Caco-2 (cell line): Measurements from ENCODE around the gene STX8. TPM values are rescaled to one million over a fixed set of nuclear protein-coding genes. Genes with fewer than 3 reads are reported as not detected.
"Not testable (repeated sequence)": the region's sequence is repeated elsewhere in the genome, so short reads cannot be mapped to it uniquely, and the experiment has no call there.

Experiments
- BruUV-seq: library from RNA; stranded (reverse); fragments of 400-500 nt; replicated peaks from 2 replicates; lab custom pipeline; 2021; lab: Mats Ljungman, UMichigan
- CTCF ChIA-PET: fragments of 300-600 bp; sonication (Branson Sonifier 250); formaldehyde crosslinking; loops from one replicate; lab custom pipeline; 2022; ENCODE audit warnings: antibody characterized with exemption; lab: Charles Lee
- POLR2A ChIA-PET: fragments of 300-600 bp; sonication (Branson Sonifier 250); formaldehyde crosslinking; loops from one replicate; lab custom pipeline; 2022; ENCODE audit warnings: antibody characterized with exemption; lab: Charles Lee
- DNase-seq, 2 experiments: peaks; one replicate each; pipeline versions ENCODE4 v3.0.0 to v3.0.0-alpha.2; 2020 to 2022
- H3K27me3 ChIP-seq: replicated peaks from 2 replicates; pipeline ENCODE4 v1.6.0; 2011; ENCODE audit warnings: low read length; ENCODE audit not compliant: control insufficient read depth, insufficient read depth
- H3K36me3 ChIP-seq: 2 replicates; pipeline ENCODE4 v1.5.1; 2011; ENCODE audit warnings: low read length; ENCODE audit not compliant: control insufficient read depth, insufficient read depth
- H3K4me1 ChIP-seq: fragments of 250-450 bp; sonication (Bioruptor Pico); 2 replicates; pipeline ENCODE4 v1.5.1; 2020; ENCODE audit warnings: mild to moderate bottlenecking
- H3K4me3 ChIP-seq: 2 replicates; pipeline ENCODE4 v1.5.1; 2011; ENCODE audit warnings: low read depth, mild to moderate bottlenecking, control low read depth, low read length
- H3K9me3 ChIP-seq: fragments of 250-450 bp; sonication (Bioruptor Pico); 2 replicates; pipeline ENCODE4 v1.5.1; 2020; ENCODE audit warnings: mild to moderate bottlenecking, moderate library complexity
- H3K27ac Mint-ChIP-seq: one replicate; pipeline ENCODE4 v1.8.0; 2022; ENCODE audit warnings: mixed read lengths; ENCODE audit not compliant: unreplicated experiment
- H3K27me3 Mint-ChIP-seq: one replicate; pipeline ENCODE4 v1.8.0; 2022; ENCODE audit warnings: mixed read lengths; ENCODE audit not compliant: insufficient read depth, unreplicated experiment
- H3K36me3 Mint-ChIP-seq: one replicate; pipeline ENCODE4 v1.8.0; 2022; ENCODE audit warnings: mild to moderate bottlenecking, mixed read lengths; ENCODE audit not compliant: insufficient read depth, unreplicated experiment
- H3K4me1 Mint-ChIP-seq: one replicate; pipeline ENCODE4 v1.8.0; 2022; ENCODE audit warnings: low read depth, mixed read lengths; ENCODE audit not compliant: unreplicated experiment
- H3K4me3 Mint-ChIP-seq: one replicate; pipeline ENCODE4 v1.8.0; 2022; ENCODE audit warnings: mild to moderate bottlenecking, moderate library complexity, mixed read lengths; ENCODE audit not compliant: unreplicated experiment
- H3K9me3 Mint-ChIP-seq: one replicate; pipeline ENCODE4 v1.8.0; 2022; ENCODE audit warnings: mixed read lengths; ENCODE audit not compliant: unreplicated experiment
- intact Hi-C: fragments of 100-400 bp; cut with micrococcal nuclease; formaldehyde crosslinking; loops from one replicate; pipeline ENCODE4 v1.10.0; 2022; ENCODE audit not compliant: unreplicated experiment
- total RNA-seq: library from RNA; stranded (reverse); gene quantifications from 2 replicates; pipeline ENCODE4 v1.2.3, GENCODE V29; 2022
- TF ChIP-seq, protein P1 (sequence below), 2 experiments: fragments of 200-600 bp in 1 of 2; IDR thresholded peaks; 1 replicate in 1 of 2; 2 replicates in 1 of 2; pipeline versions ENCODE4 v1.5.1 to v1.8.0; 2011 to 2022; ENCODE audit warnings: antibody characterized with exemption in 1 of 2, control low read depth in 1 of 2, inconsistent platforms in 1 of 2, low read depth in 1 of 2, low read length in 1 of 2, mild to moderate bottlenecking in 1 of 2, moderate library complexity in 1 of 2; ENCODE audit not compliant: insufficient read depth in 1 of 2, severe bottlenecking in 1 of 2, unreplicated experiment in 1 of 2

The STX8 gene
- total RNA-seq, 1 experiment from 2014 or later = 22.6 TPM

DNA sequence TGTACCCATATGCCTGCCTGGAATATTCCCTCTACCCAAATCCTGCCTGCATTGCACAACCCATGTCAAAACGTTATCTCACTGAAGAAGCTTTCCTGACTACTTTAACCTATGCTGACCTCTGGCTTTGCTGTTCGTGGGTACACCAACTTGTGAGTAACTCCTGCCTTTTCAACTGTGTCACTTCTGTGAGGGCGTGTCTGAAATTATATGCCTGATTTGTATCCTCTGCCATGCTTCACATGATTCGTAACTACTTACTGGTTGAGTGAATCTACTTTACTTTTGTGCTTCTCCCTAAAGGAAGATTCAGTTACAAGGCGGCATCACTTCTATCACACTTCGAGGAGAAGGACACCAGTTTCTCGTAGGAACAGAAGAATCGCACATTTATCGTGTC lies 36.4 kb upstream of the STX8 start:
- no TSS peak for BruUV-seq
- Mint-ChIP-seq H3K27me3 (peaks cover 6% of the 10 kb centered on the region), H3K9me3 (no peaks in the 10 kb centered on the region), H3K36me3 (no peaks in the 10 kb centered on the region), H3K4me3 (no peak overlapping the region), H3K4me1 (no peaks in the 10 kb centered on the region), H3K27ac (no peak overlapping the region)
- intact Hi-C loops = no loop called here
- H3K4me3 ChIP-seq = no peak overlapping the region
- ChIA-PET POLR2A (no interaction called here), CTCF (no interaction called here)
- H3K27me3 ChIP-seq = no peaks in the 10 kb centered on the region
- no peaks in the 10 kb centered on the region for H3K36me3 ChIP-seq
- H3K9me3 ChIP-seq = no peaks in the 10 kb centered on the region
- H3K4me1 ChIP-seq = no peaks in the 10 kb centered on the region
- no peak for DNase-seq
- TF ChIP-seq, protein P1, sequence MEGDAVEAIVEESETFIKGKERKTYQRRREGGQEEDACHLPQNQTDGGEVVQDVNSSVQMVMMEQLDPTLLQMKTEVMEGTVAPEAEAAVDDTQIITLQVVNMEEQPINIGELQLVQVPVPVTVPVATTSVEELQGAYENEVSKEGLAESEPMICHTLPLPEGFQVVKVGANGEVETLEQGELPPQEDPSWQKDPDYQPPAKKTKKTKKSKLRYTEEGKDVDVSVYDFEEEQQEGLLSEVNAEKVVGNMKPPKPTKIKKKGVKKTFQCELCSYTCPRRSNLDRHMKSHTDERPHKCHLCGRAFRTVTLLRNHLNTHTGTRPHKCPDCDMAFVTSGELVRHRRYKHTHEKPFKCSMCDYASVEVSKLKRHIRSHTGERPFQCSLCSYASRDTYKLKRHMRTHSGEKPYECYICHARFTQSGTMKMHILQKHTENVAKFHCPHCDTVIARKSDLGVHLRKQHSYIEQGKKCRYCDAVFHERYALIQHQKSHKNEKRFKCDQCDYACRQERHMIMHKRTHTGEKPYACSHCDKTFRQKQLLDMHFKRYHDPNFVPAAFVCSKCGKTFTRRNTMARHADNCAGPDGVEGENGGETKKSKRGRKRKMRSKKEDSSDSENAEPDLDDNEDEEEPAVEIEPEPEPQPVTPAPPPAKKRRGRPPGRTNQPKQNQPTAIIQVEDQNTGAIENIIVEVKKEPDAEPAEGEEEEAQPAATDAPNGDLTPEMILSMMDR (IDR thresholded peaks at IDR 0.05; ENCODE audit: insufficient read depth in 1 of 2, low read depth in 1 of 2, low read length in 1 of 2, severe bottlenecking in 1 of 2, unreplicated experiment in 1 of 2) = no peak

DNA sequence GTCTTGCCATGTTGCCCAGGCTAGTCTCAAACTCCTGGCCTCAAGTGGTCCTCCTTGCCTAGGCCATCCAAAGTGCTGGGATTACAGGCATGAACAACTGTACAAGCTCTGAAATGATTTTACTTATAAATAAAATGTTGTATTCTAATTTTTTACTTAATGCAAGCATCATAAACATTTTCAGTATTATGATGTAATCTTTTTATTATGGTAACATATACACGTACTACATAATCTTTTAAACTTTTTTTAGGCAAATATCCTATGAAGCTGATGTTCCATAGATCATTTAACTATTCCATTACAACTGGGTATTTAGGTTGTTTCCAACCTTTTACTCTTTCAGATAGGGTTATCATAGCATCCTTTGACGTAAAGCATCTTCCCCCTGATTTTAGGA lies 35.9 kb upstream of the STX8 start:
- ChIA-PET POLR2A (no interaction called here), CTCF (no interaction called here)
- peaks cover 6% of the 10 kb centered on the region for H3K27me3 Mint-ChIP-seq
- no peaks in the 10 kb centered on the region for H3K36me3 Mint-ChIP-seq
- H3K27ac Mint-ChIP-seq = no peak overlapping the region
- no peaks in the 10 kb centered on the region for H3K4me1 Mint-ChIP-seq
- DNase-seq = no peak
- no peak overlapping the region for H3K4me3 Mint-ChIP-seq
- intact Hi-C loops = no loop called here
- H3K36me3 ChIP-seq = no peaks in the 10 kb centered on the region
- H3K4me3 ChIP-seq = no peak overlapping the region
- no peaks in the 10 kb centered on the region for H3K9me3 Mint-ChIP-seq
- BruUV-seq = no TSS peak
- H3K4me1 ChIP-seq = no peaks in the 10 kb centered on the region
- TF ChIP-seq, protein P1 (IDR thresholded peaks at IDR 0.05; ENCODE audit: insufficient read depth in 1 of 2, low read depth in 1 of 2, low read length in 1 of 2, severe bottlenecking in 1 of 2, unreplicated experiment in 1 of 2) = no peak
- no peaks in the 10 kb centered on the region for H3K27me3 ChIP-seq
- no peaks in the 10 kb centered on the region for H3K9me3 ChIP-seq

DNA sequence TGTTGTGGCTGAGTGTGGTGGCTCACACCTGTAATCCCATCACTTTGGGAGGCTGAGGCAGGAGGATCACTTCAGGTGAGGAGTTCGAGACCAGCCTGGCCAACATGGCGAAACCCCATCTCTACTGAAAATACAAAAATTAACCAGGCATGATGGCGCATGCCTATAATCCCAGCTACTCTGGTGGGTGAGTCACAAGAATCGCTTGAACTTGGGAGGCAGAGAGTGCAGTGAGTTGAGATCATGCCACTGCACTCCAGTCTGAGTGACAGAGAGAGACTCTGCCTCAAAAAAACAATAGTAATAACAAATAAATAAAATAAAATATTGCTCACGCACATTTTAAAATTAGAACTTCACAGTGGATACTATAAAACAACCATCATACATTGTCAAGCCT lies 31.4 kb upstream of the STX8 start:
- H3K27me3 Mint-ChIP-seq, DNase-seq, H3K4me1 ChIP-seq, H3K9me3 Mint-ChIP-seq, H3K4me1 Mint-ChIP-seq, BruUV-seq, H3K36me3 Mint-ChIP-seq, CTCF ChIA-PET, H3K27ac Mint-ChIP-seq, H3K27me3 ChIP-seq, H3K4me3 ChIP-seq, H3K9me3 ChIP-seq, H3K36me3 ChIP-seq, H3K4me3 Mint-ChIP-seq, intact Hi-C loops, POLR2A ChIA-PET: not testable (repeated sequence)

DNA sequence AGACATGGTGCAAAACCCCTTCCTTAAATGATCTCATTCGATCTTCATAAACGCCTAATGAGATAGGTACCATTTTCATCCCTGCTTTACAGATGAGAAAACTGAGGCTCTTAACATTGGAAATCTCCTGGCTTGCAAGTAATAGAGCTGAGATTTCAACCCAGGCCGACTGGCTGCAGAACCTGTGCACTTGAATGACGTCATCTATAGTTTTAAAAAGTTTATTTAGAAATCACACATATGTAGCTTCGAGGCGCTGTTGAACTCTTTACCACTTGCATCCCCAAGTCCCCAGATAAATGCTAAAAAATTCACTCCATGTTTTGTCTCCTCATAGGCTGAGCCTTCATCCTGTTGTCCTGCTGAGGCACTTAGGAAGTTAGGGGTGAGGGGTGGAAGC lies 30.8 kb upstream of the STX8 start:
- no peak overlapping the region for H3K27ac Mint-ChIP-seq
- ChIA-PET CTCF (no interaction called here), POLR2A (no interaction called here)
- Histone ChIP-seq H3K36me3 (no peaks in the 10 kb centered on the region), H3K4me3 (no peak overlapping the region), H3K27me3 (no peaks in the 10 kb centered on the region), H3K9me3 (no peaks in the 10 kb centered on the region), H3K4me1 (no peaks in the 10 kb centered on the region)
- DNase-seq = no peak
- BruUV-seq = no TSS peak
- H3K4me1 Mint-ChIP-seq = no peaks in the 10 kb centered on the region
- intact Hi-C loops = no loop called here
- H3K27me3 Mint-ChIP-seq = peaks cover 6% of the 10 kb centered on the region
- TF ChIP-seq, protein P1 (IDR thresholded peaks at IDR 0.05; ENCODE audit: insufficient read depth in 1 of 2, low read depth in 1 of 2, low read length in 1 of 2, severe bottlenecking in 1 of 2, unreplicated experiment in 1 of 2) = no peak
- no peaks in the 10 kb centered on the region for H3K36me3 Mint-ChIP-seq
- H3K4me3 Mint-ChIP-seq = no peak overlapping the region
- no peaks in the 10 kb centered on the region for H3K9me3 Mint-ChIP-seq

DNA sequence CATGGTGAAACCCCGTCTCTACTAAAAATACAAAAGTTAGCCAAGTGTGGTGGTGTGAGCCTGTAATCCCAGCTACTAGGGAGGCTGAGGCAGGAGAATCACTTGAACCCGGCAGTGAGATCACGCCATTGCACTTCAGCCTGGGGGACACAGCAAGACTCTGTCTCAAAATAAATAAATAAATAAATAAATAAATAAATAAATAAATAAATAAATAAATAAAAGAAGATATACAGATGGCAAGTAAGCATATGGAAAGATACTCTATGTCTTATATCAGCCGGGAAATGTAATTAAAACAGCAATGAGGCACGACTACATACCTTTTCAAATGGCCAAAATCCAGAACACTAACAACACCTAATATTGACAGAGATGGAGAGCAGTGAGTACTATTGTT lies 29.0 kb upstream of the STX8 start:
- H3K4me3 Mint-ChIP-seq, CTCF ChIA-PET, H3K36me3 Mint-ChIP-seq: not testable (repeated sequence)

More for the DNA sequence above, 29.0 kb upstream of the STX8 start:
- H3K4me1 ChIP-seq, H3K27me3 ChIP-seq, H3K9me3 ChIP-seq, H3K4me1 Mint-ChIP-seq, POLR2A ChIA-PET, H3K27me3 Mint-ChIP-seq, H3K27ac Mint-ChIP-seq, H3K36me3 ChIP-seq, BruUV-seq, DNase-seq, intact Hi-C loops, H3K4me3 ChIP-seq, H3K9me3 Mint-ChIP-seq: not testable (repeated sequence)
